Nephron (organoid): ENCODE results near the gene MMP25.
A peak's percentile ranks its signal among the peaks of the same experiment; 100 is the strongest.

Experiments used
- H3K27ac Mint-ChIP-seq, 3 experiments: 2 replicates each; pipeline ENCODE4 v1.8.0; 2020; ENCODE audit warnings: mixed read lengths in 3 of 3, mild to moderate bottlenecking in 2 of 3, moderate library complexity in 1 of 3
- H3K27me3 Mint-ChIP-seq: 2 replicates; pipeline ENCODE4 v1.8.0; 2021; ENCODE audit warnings: low read depth, mild to moderate bottlenecking, moderate library complexity, mixed read lengths
- H3K36me3 Mint-ChIP-seq: 2 replicates; pipeline ENCODE4 v1.8.0; 2020; ENCODE audit warnings: low read depth, mixed read lengths
- H3K4me1 Mint-ChIP-seq: 2 replicates; pipeline ENCODE4 v1.8.0; 2020; ENCODE audit warnings: mixed read lengths
- H3K4me3 Mint-ChIP-seq, 3 experiments: 2 replicates each; pipeline ENCODE4 v1.8.0; 2020; ENCODE audit warnings: mild to moderate bottlenecking in 3 of 3, mixed read lengths in 3 of 3, moderate library complexity in 2 of 3
- H3K9me3 Mint-ChIP-seq: 2 replicates; pipeline ENCODE4 v1.8.0; 2020; ENCODE audit warnings: mixed read lengths
- TF ChIP-seq, protein P1 (sequence below), 3 experiments: fragments of 200-600 bp; sonication (generic); IDR thresholded peaks; one replicate each; pipeline ENCODE4 v1.5.0; 2021; ENCODE audit warnings: antibody characterized with exemption in 3 of 3; ENCODE audit not compliant: unreplicated experiment in 3 of 3

MMP25 gene

DNA sequence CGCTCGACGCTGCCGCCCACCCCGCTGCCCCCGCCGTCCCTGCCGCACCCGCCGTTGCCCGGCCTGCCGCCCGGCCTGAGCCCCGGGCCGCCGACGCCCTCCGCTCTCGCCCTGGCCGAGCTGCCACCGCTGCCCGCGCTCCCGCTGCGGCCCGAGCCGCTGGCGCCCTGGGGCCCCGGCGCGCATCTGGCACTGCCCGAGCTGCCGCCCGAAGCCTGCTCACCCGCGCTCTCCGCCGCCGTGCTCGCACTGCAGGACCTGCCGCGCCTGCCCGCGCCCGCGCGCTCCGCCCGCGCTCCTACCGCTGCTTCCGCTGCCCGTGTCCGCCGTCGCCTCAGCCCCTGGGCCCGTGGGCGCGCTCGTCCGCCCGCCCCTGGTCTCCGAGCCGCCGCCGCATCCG lies 42.0 kb upstream of the MMP25 start:
- H3K27ac Mint-ChIP-seq, result no peak overlapping the region

DNA sequence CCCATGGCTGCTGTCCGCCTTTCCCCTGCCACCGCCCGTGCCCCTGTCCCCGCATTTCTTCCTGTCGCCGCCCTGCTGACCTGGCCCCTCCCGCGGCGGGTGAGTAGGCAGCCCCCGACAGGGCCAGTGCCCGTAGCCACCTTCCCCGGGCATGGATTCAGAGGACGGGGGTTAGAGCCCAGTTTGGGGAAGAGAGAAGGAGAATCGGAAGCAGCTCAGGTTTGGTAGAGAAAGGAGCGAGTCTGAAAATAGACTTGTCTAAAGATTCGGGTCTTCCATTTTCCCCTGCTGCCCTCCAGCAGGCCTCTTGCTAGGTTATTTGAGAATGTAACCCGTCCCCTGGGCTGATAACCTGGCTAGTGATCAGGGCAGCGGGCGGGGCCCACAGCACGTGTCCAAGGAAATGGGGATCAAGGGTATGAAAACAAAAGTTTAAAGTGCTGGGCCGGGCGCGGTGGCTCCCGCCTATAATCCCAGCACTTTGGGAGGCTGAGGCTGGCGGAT lies 41.5 kb upstream of the MMP25 start:
- H3K27me3 Mint-ChIP-seq, result peaks cover 73% of the 10 kb centered on the region
- H3K4me1 Mint-ChIP-seq, result peaks cover 12% of the 10 kb centered on the region
- H3K27ac Mint-ChIP-seq, result no peak overlapping the region
- peak overlapping the region; percentile 72 to 78 (median 73) for H3K4me3 Mint-ChIP-seq
- H3K36me3 Mint-ChIP-seq, result no peaks in the 10 kb centered on the region
- TF ChIP-seq, protein P1, sequence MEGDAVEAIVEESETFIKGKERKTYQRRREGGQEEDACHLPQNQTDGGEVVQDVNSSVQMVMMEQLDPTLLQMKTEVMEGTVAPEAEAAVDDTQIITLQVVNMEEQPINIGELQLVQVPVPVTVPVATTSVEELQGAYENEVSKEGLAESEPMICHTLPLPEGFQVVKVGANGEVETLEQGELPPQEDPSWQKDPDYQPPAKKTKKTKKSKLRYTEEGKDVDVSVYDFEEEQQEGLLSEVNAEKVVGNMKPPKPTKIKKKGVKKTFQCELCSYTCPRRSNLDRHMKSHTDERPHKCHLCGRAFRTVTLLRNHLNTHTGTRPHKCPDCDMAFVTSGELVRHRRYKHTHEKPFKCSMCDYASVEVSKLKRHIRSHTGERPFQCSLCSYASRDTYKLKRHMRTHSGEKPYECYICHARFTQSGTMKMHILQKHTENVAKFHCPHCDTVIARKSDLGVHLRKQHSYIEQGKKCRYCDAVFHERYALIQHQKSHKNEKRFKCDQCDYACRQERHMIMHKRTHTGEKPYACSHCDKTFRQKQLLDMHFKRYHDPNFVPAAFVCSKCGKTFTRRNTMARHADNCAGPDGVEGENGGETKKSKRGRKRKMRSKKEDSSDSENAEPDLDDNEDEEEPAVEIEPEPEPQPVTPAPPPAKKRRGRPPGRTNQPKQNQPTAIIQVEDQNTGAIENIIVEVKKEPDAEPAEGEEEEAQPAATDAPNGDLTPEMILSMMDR (IDR thresholded peaks at IDR 0.05; ENCODE audit: unreplicated experiment in 3 of 3), result no peak
- H3K9me3 Mint-ChIP-seq, result no peaks in the 10 kb centered on the region

More for the DNA sequence above, 42.0 kb upstream of the MMP25 start:
- H3K9me3 Mint-ChIP-seq, result no peaks in the 10 kb centered on the region
- TF ChIP-seq, protein P1 (IDR thresholded peaks at IDR 0.05; ENCODE audit: unreplicated experiment in 3 of 3), result no peak
- no peak overlapping the region for H3K4me3 Mint-ChIP-seq
- H3K27me3 Mint-ChIP-seq, result peaks cover 68% of the 10 kb centered on the region
- peaks cover 12% of the 10 kb centered on the region for H3K4me1 Mint-ChIP-seq
- no peaks in the 10 kb centered on the region for H3K36me3 Mint-ChIP-seq

DNA sequence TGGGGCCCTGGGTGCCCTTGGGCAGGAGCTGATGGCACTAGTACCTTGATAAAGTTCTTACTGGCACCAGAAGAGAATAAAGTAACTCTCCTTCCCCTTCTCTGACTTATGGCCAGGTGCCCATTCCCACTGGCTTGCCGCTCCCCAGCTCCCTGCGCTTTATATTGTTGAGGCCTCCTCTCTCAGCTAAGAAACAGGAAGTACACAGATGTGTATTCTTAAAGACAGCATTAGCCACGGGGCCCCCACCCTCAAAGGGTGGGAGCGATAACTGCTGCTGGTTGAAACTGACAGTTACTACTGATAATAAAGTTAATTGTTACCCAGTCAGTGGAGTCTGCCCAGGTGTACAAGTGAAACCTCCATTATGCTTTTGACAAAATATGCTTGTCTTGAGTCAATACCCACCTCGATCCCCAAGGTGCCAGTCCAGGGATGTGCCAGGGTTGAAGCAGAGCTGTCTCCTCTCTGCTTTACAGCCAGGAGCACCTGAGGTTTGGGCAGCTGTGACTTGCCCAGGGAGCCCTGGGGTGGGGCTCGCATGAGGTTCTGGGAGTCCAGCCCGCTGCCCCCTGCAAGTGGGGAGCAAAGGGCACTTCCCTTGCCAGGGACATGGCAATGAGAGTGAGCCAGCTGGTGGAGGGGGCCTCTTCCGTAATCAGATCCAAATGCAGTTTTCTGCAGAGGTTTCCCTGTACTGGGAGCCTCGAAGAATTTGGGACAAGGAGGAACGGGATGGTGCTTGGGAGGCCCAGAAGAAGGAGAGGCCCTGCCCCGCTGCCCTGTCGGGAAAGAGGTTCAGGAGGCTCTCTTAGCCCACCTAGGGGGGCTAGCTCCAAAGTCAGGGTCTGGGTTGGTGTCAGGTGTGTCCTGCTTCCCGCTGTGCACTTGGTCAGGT lies 39.1 kb upstream of the MMP25 start:
- Mint-ChIP-seq H3K4me3 (peak overlapping the region; percentile 34 to 63 (median 46)), H3K27ac (peak overlapping the region in 1 of 3 experiments; percentile 93)

DNA sequence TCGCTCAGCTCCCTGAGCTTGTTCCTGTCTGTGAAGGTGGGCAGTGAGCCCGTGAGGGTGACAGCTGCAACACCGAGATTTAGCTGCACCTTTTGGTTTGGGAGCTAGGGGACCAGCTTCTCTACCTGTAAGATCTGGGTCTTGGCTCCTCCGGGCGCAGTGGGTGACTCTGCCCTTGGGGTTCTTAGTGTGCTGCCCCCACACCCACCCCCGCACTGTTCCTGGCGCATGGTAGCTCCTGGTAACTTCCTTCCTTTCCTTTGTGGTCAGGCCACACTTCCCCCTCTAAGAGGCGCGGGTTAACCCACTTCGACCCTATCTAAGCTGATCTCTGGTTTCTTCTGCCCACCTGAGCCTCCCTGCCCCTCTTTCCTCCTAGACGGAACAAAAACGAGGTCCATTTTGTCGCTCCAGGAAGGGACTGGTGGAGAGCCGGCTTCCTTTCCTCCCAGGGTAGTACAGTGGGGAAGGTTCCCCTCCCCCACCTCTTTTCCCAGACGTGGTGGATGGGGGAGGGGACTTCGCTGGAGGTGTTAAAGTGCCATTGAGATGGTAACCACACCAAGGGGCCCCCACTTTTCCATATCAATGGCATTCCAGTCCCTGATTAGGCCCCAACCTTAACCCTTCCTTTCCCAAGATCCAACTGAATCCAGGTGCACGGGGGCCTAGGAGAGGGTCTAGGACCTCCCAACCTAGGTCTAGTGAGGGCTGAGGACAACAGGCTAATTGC lies 38.2 kb upstream of the MMP25 start:
- Mint-ChIP-seq H3K36me3 (no peaks in the 10 kb centered on the region), H3K27ac (peak overlapping the region in 2 of 3 experiments; percentile 47 to 93), H3K9me3 (no peaks in the 10 kb centered on the region), H3K27me3 (peaks cover 84% of the 10 kb centered on the region), H3K4me3 (peak overlapping the region in 2 of 3 experiments; percentile 23 to 58), H3K4me1 (peaks cover 12% of the 10 kb centered on the region)
- TF ChIP-seq, protein P1 (IDR thresholded peaks at IDR 0.05; ENCODE audit: unreplicated experiment in 3 of 3), result no peak

More for the DNA sequence above, 39.1 kb upstream of the MMP25 start:
- no peaks in the 10 kb centered on the region for H3K9me3 Mint-ChIP-seq
- H3K4me1 Mint-ChIP-seq, result peaks cover 12% of the 10 kb centered on the region
- TF ChIP-seq, protein P1 (IDR thresholded peaks at IDR 0.05; ENCODE audit: unreplicated experiment in 3 of 3), result no peak
- no peaks in the 10 kb centered on the region for H3K36me3 Mint-ChIP-seq
- peaks cover 82% of the 10 kb centered on the region for H3K27me3 Mint-ChIP-seq

DNA sequence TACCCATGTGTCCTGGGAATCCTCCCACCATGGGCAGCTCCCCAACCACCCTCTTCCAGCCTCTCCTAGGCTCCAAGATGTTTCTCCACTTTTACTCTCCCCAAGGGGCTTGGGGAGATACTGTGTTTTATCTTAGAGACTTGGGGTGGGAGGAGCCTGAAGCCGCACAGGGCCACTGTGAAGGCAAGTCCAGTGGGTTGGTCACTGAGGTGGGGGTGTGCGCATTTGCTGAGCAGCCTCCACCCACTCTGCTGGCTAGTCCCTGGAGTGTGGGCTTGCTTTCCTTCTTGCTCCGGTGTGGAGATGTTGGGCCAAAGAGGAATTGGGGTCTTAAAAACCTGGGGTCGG lies 37.7 kb upstream of the MMP25 start:
- H3K4me1 Mint-ChIP-seq, result peaks cover 12% of the 10 kb centered on the region
- TF ChIP-seq, protein P1 (IDR thresholded peaks at IDR 0.05; ENCODE audit: unreplicated experiment in 3 of 3), result no peak
- peaks cover 88% of the 10 kb centered on the region for H3K27me3 Mint-ChIP-seq
- H3K27ac Mint-ChIP-seq, result peak overlapping the region in 1 of 3 experiments; percentile 93
- no peaks in the 10 kb centered on the region for H3K9me3 Mint-ChIP-seq
- H3K4me3 Mint-ChIP-seq, result no peak overlapping the region
- H3K36me3 Mint-ChIP-seq, result no peaks in the 10 kb centered on the region
